Measurements from ENCODE around the gene TTLL8. TPM values are rescaled to one million over a fixed set of nuclear protein-coding genes. Genes with fewer than 3 reads are reported as not detected.

TTLL8 gene
- total and polyA plus RNA-seq, 2 experiments from 2014 or later, result not detected

GRCh38 chr22:50046481-50047245 lies 11.4 kb downstream of the TTLL8 start:
- Histone ChIP-seq H3K9me2 (replicated peaks; ENCODE audit: insufficient read depth) (no peaks in the 10 kb centered on the region), H3K4me3 (no peak overlapping the region), H3K4me2 (no peak overlapping the region), H3K4me1 (ENCODE audit: insufficient read depth) (no peaks in the 10 kb centered on the region), H2AFZ (no peak overlapping the region), H3K9me3 (ENCODE audit: low read depth) (no peaks in the 10 kb centered on the region), H3K79me2 (no peaks in the 10 kb centered on the region), H3K27ac (no peak overlapping the region), H3K27me3 (no peaks in the 10 kb centered on the region), H4K20me1 (ENCODE audit: insufficient read depth, poor library complexity, severe bottlenecking) (no peaks in the 10 kb centered on the region), H3K36me3 (replicated peaks; ENCODE audit: insufficient read depth, low read depth) (no peaks in the 10 kb centered on the region)
- no peak for DNase-seq (ENCODE audit: low spot score)
- no peak for TF ChIP-seq EZH2phosphoT487 (IDR thresholded peaks at IDR 0.05; ENCODE audit: low read depth, severe bottlenecking, unreplicated experiment)
- TF ChIP-seq, protein P1, sequence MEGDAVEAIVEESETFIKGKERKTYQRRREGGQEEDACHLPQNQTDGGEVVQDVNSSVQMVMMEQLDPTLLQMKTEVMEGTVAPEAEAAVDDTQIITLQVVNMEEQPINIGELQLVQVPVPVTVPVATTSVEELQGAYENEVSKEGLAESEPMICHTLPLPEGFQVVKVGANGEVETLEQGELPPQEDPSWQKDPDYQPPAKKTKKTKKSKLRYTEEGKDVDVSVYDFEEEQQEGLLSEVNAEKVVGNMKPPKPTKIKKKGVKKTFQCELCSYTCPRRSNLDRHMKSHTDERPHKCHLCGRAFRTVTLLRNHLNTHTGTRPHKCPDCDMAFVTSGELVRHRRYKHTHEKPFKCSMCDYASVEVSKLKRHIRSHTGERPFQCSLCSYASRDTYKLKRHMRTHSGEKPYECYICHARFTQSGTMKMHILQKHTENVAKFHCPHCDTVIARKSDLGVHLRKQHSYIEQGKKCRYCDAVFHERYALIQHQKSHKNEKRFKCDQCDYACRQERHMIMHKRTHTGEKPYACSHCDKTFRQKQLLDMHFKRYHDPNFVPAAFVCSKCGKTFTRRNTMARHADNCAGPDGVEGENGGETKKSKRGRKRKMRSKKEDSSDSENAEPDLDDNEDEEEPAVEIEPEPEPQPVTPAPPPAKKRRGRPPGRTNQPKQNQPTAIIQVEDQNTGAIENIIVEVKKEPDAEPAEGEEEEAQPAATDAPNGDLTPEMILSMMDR (IDR thresholded peaks at IDR 0.05; ENCODE audit: poor library complexity), result no peak
- no peak for TF ChIP-seq EZH2 (IDR thresholded peaks at IDR 0.05; ENCODE audit: borderline replicate concordance)
- WGBS (ENCODE audit: low lambda C conversion rate, missing lambda C conversion rate), result 91% methylated on average over 17 of the region's 27 CpGs

- H3K79me2 ChIP-seq, result no peaks in the 10 kb centered on the region
- TF ChIP-seq, protein P1 (IDR thresholded peaks at IDR 0.05; ENCODE audit: poor library complexity), result no peak
- TF ChIP-seq EZH2phosphoT487 (IDR thresholded peaks at IDR 0.05; ENCODE audit: low read depth, severe bottlenecking, unreplicated experiment) (no peak), EZH2 (IDR thresholded peaks at IDR 0.05; ENCODE audit: borderline replicate concordance) (no peak)
- no peaks in the 10 kb centered on the region for H4K20me1 ChIP-seq (ENCODE audit: insufficient read depth, poor library complexity, severe bottlenecking)
- H3K4me2 ChIP-seq, result no peak overlapping the region
- H2AFZ ChIP-seq, result no peak overlapping the region
- no peaks in the 10 kb centered on the region for H3K9me2 ChIP-seq (replicated peaks; ENCODE audit: insufficient read depth)
- H3K27ac ChIP-seq, result no peak overlapping the region
- no peaks in the 10 kb centered on the region for H3K27me3 ChIP-seq
- no peak for DNase-seq (ENCODE audit: low spot score)
- H3K9me3 ChIP-seq (ENCODE audit: low read depth), result no peaks in the 10 kb centered on the region
- no peaks in the 10 kb centered on the region for H3K36me3 ChIP-seq (replicated peaks; ENCODE audit: insufficient read depth, low read depth)
- H3K4me3 ChIP-seq, result no peak overlapping the region
- no peaks in the 10 kb centered on the region for H3K4me1 ChIP-seq (ENCODE audit: insufficient read depth)
- WGBS (ENCODE audit: low lambda C conversion rate, missing lambda C conversion rate), result 89% methylated on average over 9 of the region's 19 CpGs
These were observed 12.1 kb downstream of the TTLL8 start for GRCh38 chr22:50046019-50046415.

DNA sequence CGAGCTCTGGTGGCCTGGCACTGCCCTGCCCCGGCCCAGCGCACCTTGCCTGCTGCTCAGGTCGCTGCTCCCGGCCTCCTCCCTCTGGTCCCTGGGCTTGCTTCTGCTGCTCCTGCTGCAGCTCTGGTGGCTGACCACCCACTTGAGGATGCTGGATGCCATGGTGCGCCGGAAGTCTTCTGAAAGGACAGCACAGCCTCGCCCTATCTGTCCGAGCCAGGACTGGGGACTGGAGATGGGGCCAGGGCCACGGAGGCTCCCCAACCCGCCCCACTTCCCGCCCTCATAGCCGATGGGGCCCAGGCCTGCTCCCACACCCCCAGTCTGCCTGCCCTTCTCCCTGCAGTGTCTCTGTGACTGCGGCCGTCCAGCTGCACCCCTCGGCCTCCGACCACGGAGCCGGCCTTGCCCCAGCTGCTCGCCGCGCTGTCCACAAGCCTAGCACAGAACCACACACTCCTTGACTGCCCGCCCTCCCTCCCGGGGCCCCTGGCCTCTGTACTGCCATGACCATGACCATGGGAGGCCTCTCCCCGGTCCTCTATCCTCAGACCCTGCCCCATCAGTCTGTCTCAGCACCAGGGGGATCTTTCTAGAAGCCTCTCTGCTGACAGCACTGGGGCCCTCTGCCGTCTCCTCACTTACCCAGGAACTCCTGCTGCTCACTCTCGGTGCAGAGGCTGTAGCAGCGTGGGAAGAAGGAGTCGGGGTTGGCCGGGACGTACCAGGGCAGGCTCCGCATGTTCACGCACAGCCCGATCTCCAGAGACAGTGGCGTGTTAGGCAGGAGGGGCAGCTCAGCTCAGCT lies 12.7 kb downstream of the TTLL8 start:
- no peak overlapping the region for H3K4me2 ChIP-seq
- TF ChIP-seq EZH2 (IDR thresholded peaks at IDR 0.05; ENCODE audit: borderline replicate concordance), result no peak
- no peak for TF ChIP-seq EZH2phosphoT487 (IDR thresholded peaks at IDR 0.05; ENCODE audit: low read depth, severe bottlenecking, unreplicated experiment)
- TF ChIP-seq, protein P1 (IDR thresholded peaks at IDR 0.05; ENCODE audit: poor library complexity), result no peak
- no peak overlapping the region for H3K27ac ChIP-seq
- no peaks in the 10 kb centered on the region for H3K9me3 ChIP-seq (ENCODE audit: low read depth)
- no peaks in the 10 kb centered on the region for H3K9me2 ChIP-seq (replicated peaks; ENCODE audit: insufficient read depth)
- no peaks in the 10 kb centered on the region for H3K27me3 ChIP-seq
- no peaks in the 10 kb centered on the region for H3K36me3 ChIP-seq (replicated peaks; ENCODE audit: insufficient read depth, low read depth)
- H4K20me1 ChIP-seq (ENCODE audit: insufficient read depth, poor library complexity, severe bottlenecking), result no peaks in the 10 kb centered on the region
- no peaks in the 10 kb centered on the region for H3K4me1 ChIP-seq (ENCODE audit: insufficient read depth)
- H3K4me3 ChIP-seq, result no peak overlapping the region
- no peak overlapping the region for H2AFZ ChIP-seq
- WGBS (ENCODE audit: low lambda C conversion rate, missing lambda C conversion rate), result 89% methylated on average over 29 of the region's 35 CpGs
- DNase-seq (ENCODE audit: low spot score), result peak; percentile 5
- no peaks in the 10 kb centered on the region for H3K79me2 ChIP-seq
